K562 (cell line): ENCODE data around the gene GRIP1. TPM values are rescaled to one million over a fixed set of nuclear protein-coding genes. Genes with fewer than 3 reads are reported as not detected.

ENCODE experiments used
- ATAC-seq: fragments of 200-7000 bp; cut with Tn5 transposase; 3 replicates; pipeline ENCODE4 v1.9.1; 2020; ENCODE audit warnings: moderate library complexity
- BruUV-seq: library from RNA; stranded (reverse); fragments of 400-500 nt; replicated peaks from 2 replicates; lab custom pipeline; 2021; lab: Mats Ljungman, UMichigan
- CTCF ChIA-PET: fragments of 300-600 bp; formaldehyde crosslinking; extraction: SDS; loops from one replicate; lab custom pipeline; 2021; ENCODE audit warnings: low intra/inter-chr PET ratio; lab: Yijun Ruan, JAX
- POLR2A ChIA-PET: fragments of 300-600, 350-650 bp; sonication (Branson Sonifier 250); formaldehyde crosslinking; extraction: SDS; loops from one replicate; lab custom pipeline; 2021; ENCODE audit warnings: antibody characterized with exemption, inconsistent platforms; lab: Yijun Ruan, JAX
- DNase-seq, 4 experiments: peaks; one replicate each; pipeline versions ENCODE4 v3.0.0 to v3.0.0-alpha.2; 2011 to 2018; ENCODE audit warnings: low spot score in 3 of 4, mixed read lengths in 3 of 4; ENCODE audit errors: extremely low read depth in 1 of 4
- FAIRE-seq: peaks from 2 replicates; lab custom pipeline; 2011; peaks lifted over from hg19 to GRCh38; lab: Jason Lieb, UNC
- H2AFZ ChIP-seq: 2 replicates; pipeline ENCODE4 v1.6.0; 2011; ENCODE audit warnings: low read depth, low read length, control low read depth, inconsistent platforms
- H3K27ac ChIP-seq: fragments of 200-600 bp; 3 replicates; pipeline ENCODE4 v1.8.0; 2011; ENCODE audit warnings: low read depth, mild to moderate bottlenecking, control low read depth, inconsistent platforms, low read length, moderate library complexity, mixed read lengths; ENCODE audit errors: extremely low read depth
- H3K27me3 ChIP-seq, 2 experiments: fragments of 300-600 bp in 1 of 2; 2 replicates in 1 of 2; 3 replicates in 1 of 2; pipeline versions ENCODE4 v1.6.0 to v1.8.0; 2011; ENCODE audit warnings: inconsistent platforms in 2 of 2, low read length in 2 of 2, mild to moderate bottlenecking in 1 of 2, mixed read lengths in 1 of 2, moderate library complexity in 1 of 2; ENCODE audit not compliant: control insufficient read depth in 2 of 2, insufficient read depth in 2 of 2
- H3K36me3 ChIP-seq: fragments of 300-600 bp; 3 replicates; pipeline ENCODE4 v1.8.0; 2011; ENCODE audit warnings: mild to moderate bottlenecking, low read length, inconsistent platforms; ENCODE audit not compliant: control insufficient read depth, insufficient read depth
- H3K4me1 ChIP-seq, 2 experiments: fragments of 200-600 bp in 1 of 2; replicated peaks in 1 of 2; 2 replicates in 1 of 2; 3 replicates in 1 of 2; pipeline versions ENCODE4 v1.5.1 to v1.8.0; 2011; ENCODE audit warnings: inconsistent platforms in 2 of 2, low read length in 2 of 2, mild to moderate bottlenecking in 1 of 2, mixed read lengths in 1 of 2, moderate library complexity in 1 of 2; ENCODE audit not compliant: control insufficient read depth in 2 of 2, insufficient read depth in 2 of 2
- H3K4me2 ChIP-seq: 2 replicates; pipeline ENCODE4 v1.6.1; 2011; ENCODE audit warnings: low read length, control low read depth, inconsistent platforms, mixed read lengths; ENCODE audit not compliant: insufficient read depth
- H3K4me3 ChIP-seq: fragments of 200-600 bp; sonication (generic), shearing (Covaris generic); 2 replicates; pipeline ENCODE4 v1.5.1; 2016; ENCODE audit warnings: control low read depth, inconsistent platforms
- H3K79me2 ChIP-seq: fragments of 200-600 bp; 3 replicates; pipeline ENCODE4 v1.8.0; 2011; ENCODE audit warnings: low read length, inconsistent platforms; ENCODE audit not compliant: control insufficient read depth, insufficient read depth
- H3K9ac ChIP-seq, 2 experiments: 2 replicates each; pipeline versions ENCODE4 v1.6.0 to v1.6.1; 2011; ENCODE audit warnings: low read depth in 2 of 2, low read length in 2 of 2, control low read depth in 1 of 2, inconsistent platforms in 1 of 2, mild to moderate bottlenecking in 1 of 2, mixed read lengths in 1 of 2; ENCODE audit not compliant: insufficient read depth in 1 of 2
- H3K9me1 ChIP-seq: one replicate; pipeline ENCODE4 v1.6.0; 2011; ENCODE audit warnings: inconsistent platforms, mild to moderate bottlenecking, low read length, moderate library complexity; ENCODE audit not compliant: control insufficient read depth, insufficient read depth
- H3K9me3 ChIP-seq: replicated peaks from 2 replicates; pipeline ENCODE4 v1.5.1; 2011; ENCODE audit warnings: low read depth, low read length, inconsistent platforms; ENCODE audit not compliant: control insufficient read depth, insufficient read depth
- H4K20me1 ChIP-seq: replicated peaks from 2 replicates; pipeline ENCODE4 v1.6.1; 2011; ENCODE audit warnings: low read length, inconsistent platforms, mixed read lengths; ENCODE audit not compliant: control insufficient read depth, insufficient read depth
- EZH2 ChIP-seq: IDR thresholded peaks from 2 replicates; pipeline ENCODE4 v1.6.1; 2012; ENCODE audit warnings: low read depth, mild to moderate bottlenecking, inconsistent platforms, low read length, borderline replicate concordance
- FUS ChIP-seq: fragments of 200-400 bp; formaldehyde crosslinking; optimal IDR thresholded peaks from 2 replicates; pipeline ENCODE3; 2017; ENCODE audit warnings: low read depth, low read length
- PHF21A ChIP-seq: fragments of 450-650 bp; IDR thresholded peaks from 2 replicates; pipeline ENCODE4 v1.6.1; 2017; ENCODE audit warnings: low read depth, borderline replicate concordance
- PML ChIP-seq: IDR thresholded peaks from 2 replicates; pipeline ENCODE4 v1.6.1; 2012; ENCODE audit warnings: low read length, inconsistent platforms
- RERE ChIP-seq: sonication (generic); formaldehyde crosslinking; IDR thresholded peaks from 2 replicates; pipeline ENCODE4 v1.8.0; 2023; ENCODE audit warnings: missing genetic modification reagents, mild to moderate bottlenecking, borderline replicate concordance
- SMAD3 ChIP-seq: fragments of 450-650 bp; formaldehyde crosslinking; conservative IDR thresholded peaks from 2 replicates; pipeline ENCODE4 v1.4.0; 2020; ENCODE audit warnings: mild to moderate bottlenecking
- ZNF282 ChIP-seq: sonication (generic); formaldehyde crosslinking; IDR thresholded peaks from 2 replicates; pipeline ENCODE4 v1.8.1; 2023; ENCODE audit warnings: missing genetic modification reagents
- ZNF512 ChIP-seq: IDR thresholded peaks from 2 replicates; pipeline ENCODE4 v1.6.1; 2016; ENCODE audit warnings: missing genetic modification characterization, missing compliant biosample characterization
- WGBS: fragments of 100-300 bp; shearing (Covaris generic); methylation state at CpG from one replicate; pipeline ENCODE4 v1.1.6; 2016; ENCODE audit warnings: low coverage, mixed read lengths; ENCODE audit not compliant: insufficient coverage; ENCODE audit errors: missing lambda C conversion rate; 5-methylcytosine and 5-hydroxymethylcytosine counted together
- in situ Hi-C: fragments of 300-500 bp; cut with MboI; formaldehyde crosslinking; loops from 4 replicates; pipeline ENCODE4 v1.15.0; 2018; ENCODE audit warnings: inconsistent platforms, mixed read lengths
- intact Hi-C: fragments of 100-400 bp; cut with micrococcal nuclease; formaldehyde crosslinking; loops from 2 replicates; pipeline ENCODE4 v1.14.2; 2022
- polyA plus RNA-seq, 8 experiments: library from polyadenylated mRNA; depleted of rRNA in 4 of 8; stranded (reverse) in 5 of 8; unstranded in 3 of 8; fragments of >200 nt; fragmentation: Nextera tagmentation in 2 of 8; fragmentation: Illumina TruSeq in 1 of 8; extraction: Ambion mirVana in 2 of 8; extraction: Trizol in 1 of 8; gene quantifications; 2 replicates each; pipeline versions ENCODE4 v1.2.1 to v1.2.3, GENCODE V29; 2011 to 2014; ENCODE audit warnings: inconsistent platforms in 1 of 8, missing spikeins in 1 of 8
- total RNA-seq, 7 experiments: library from RNA; depleted of rRNA in 6 of 7; stranded (reverse); fragments of >200 nt in 6 of 7; fragmentation: Illumina TruSeq in 2 of 7; extraction: Trizol in 2 of 7; gene quantifications; 2 replicates each; pipeline versions ENCODE4 v1.2.1 to v1.2.3, GENCODE V29; 2011 to 2021; ENCODE audit warnings: low replicate concordance in 1 of 7
- TF ChIP-seq, protein P1 (sequence below): fragments of 450-650 bp; IDR thresholded peaks from 2 replicates; pipeline ENCODE4 v1.6.1; 2016; ENCODE audit warnings: antibody characterized with exemption
- TF ChIP-seq, protein P2 (sequence below): fragments of 450-650 bp; formaldehyde crosslinking; IDR thresholded peaks from 2 replicates; pipeline ENCODE4 v1.4.0; 2020; ENCODE audit warnings: mild to moderate bottlenecking, moderate library complexity

GRIP1 gene
- total and polyA plus RNA-seq, 9 of the 15 experiments (the other 6 are each of a cell fraction or from before 2014, with no cell fraction given): 0.28 to 1.2 (median 0.45) TPM

GRCh38 chr12:66430106-66430505, 248.8 kb downstream of the GRIP1 start:
- TF ChIP-seq ZNF282: no peak
- TF ChIP-seq FUS: no peak
- TF ChIP-seq, protein P1, sequence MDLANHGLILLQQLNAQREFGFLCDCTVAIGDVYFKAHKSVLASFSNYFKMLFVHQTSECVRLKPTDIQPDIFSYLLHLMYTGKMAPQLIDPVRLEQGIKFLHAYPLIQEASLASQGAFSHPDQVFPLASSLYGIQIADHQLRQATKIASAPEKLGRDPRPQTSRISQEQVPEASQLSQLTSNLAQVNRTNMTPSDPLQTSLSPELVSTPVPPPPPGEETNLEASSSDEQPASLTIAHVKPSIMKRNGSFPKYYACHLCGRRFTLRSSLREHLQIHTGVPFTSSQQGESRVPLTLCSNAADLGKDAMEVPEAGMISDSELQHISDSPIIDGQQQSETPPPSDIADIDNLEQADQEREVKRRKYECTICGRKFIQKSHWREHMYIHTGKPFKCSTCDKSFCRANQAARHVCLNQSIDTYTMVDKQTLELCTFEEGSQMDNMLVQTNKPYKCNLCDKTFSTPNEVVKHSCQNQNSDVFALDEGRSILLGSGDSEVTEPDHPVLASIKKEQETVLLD: no peak
- TF ChIP-seq PML: no peak
- TF ChIP-seq PHF21A: no peak
- no peak for TF ChIP-seq RERE (CRISPR knock-in tag)
- no peak for TF ChIP-seq ZNF512 (tag)
- TF ChIP-seq, protein P2, sequence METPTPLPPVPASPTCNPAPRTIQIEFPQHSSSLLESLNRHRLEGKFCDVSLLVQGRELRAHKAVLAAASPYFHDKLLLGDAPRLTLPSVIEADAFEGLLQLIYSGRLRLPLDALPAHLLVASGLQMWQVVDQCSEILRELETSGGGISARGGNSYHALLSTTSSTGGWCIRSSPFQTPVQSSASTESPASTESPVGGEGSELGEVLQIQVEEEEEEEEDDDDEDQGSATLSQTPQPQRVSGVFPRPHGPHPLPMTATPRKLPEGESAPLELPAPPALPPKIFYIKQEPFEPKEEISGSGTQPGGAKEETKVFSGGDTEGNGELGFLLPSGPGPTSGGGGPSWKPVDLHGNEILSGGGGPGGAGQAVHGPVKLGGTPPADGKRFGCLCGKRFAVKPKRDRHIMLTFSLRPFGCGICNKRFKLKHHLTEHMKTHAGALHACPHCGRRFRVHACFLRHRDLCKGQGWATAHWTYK (CRISPR knock-in tag): no peak
- no peak for TF ChIP-seq EZH2
- TF ChIP-seq SMAD3 (CRISPR knock-in tag): no peak
- 3% methylated on average over 4 of the region's 4 CpGs for WGBS
- no peak for ATAC-seq
- no peaks in the 10 kb centered on the region for H4K20me1 ChIP-seq
- H2AFZ ChIP-seq: no peak overlapping the region
- no peaks in the 10 kb centered on the region for H3K9me3 ChIP-seq
- in situ Hi-C loops: no loop called here
- H3K27ac ChIP-seq: no peak overlapping the region
- intact Hi-C loops: no loop called here
- no peaks in the 10 kb centered on the region; a peak in 1 of 5 replicates for H3K27me3 ChIP-seq
- no peaks in the 10 kb centered on the region for H3K4me1 ChIP-seq
- H3K9me1 ChIP-seq: no peaks in the 10 kb centered on the region
- BruUV-seq: no TSS peak
- no peak for FAIRE-seq
- no peak overlapping the region for H3K4me2 ChIP-seq
- H3K9ac ChIP-seq: no peak overlapping the region
- ChIA-PET CTCF (no interaction called here), POLR2A (no interaction called here)
- no peaks in the 10 kb centered on the region for H3K79me2 ChIP-seq
- no peak for DNase-seq
- no peak overlapping the region for H3K4me3 ChIP-seq
- H3K36me3 ChIP-seq: no peaks in the 10 kb centered on the region
